ENCODE measurements around the gene RIN3.

Gene RIN3

DNA sequence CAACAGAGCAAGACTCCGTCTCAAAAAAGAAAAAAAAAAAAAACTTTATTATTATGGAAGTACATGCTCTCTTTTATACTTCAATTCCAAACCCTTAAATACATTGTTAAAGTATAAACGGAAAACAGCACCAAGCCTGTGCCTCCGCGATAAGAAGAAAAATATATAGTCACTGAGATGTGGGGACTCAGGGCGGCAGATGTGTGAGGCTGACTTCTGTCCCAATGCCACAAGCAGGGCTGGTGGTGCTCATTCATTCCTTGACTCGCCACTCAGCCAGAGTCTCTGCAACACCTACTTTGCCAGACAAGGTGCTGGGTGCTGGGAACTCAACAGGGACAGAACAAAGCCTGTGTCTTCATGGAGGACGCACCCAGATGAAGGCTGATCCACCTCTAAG, 221.0 kb downstream of the RIN3 start:
- TF ChIP-seq Cebpa-rat (IDR thresholded peaks at IDR 0.05) = no peak
- peaks cover 58 to 99% (median 66%) of the 10 kb centered on the region in 10 experiments for H3K4me1 ChIP-seq
- H3K36me3 ChIP-seq = peaks cover 16 to 100% (median 22%) of the 10 kb centered on the region in 11 experiments
- peaks cover 0 to 32% (median 24%) of the 10 kb centered on the region in 11 experiments; a peak in 19 of 22 replicates for H3K9me3 ChIP-seq (replicated peaks in 1 of 11)
- H3K27me3 ChIP-seq = no peaks in the 10 kb centered on the region
- no peak overlapping the region for H3K9ac ChIP-seq
- H4K20me1 ChIP-seq = peaks cover 0 to 100% (median 0%) of the 10 kb centered on the region in 11 experiments; a peak in 6 of 22 replicates
- H3K4me2 ChIP-seq = peak overlapping the region in 6 of 11 experiments; percentile 7 to 90 (median 31); a peak in 6 of 22 replicates
- H3K4me3 ChIP-seq = no peak overlapping the region
- H3K27ac ChIP-seq = peak overlapping the region in 1 of 11 experiments; percentile 42; a peak in 2 of 22 replicates

GRCh38 chr14:92735344-92735743, 221.8 kb downstream of the RIN3 start:
- Histone ChIP-seq H4K20me1 (peaks cover 0 to 100% (median 0%) of the 10 kb centered on the region in 11 experiments; a peak in 6 of 22 replicates), H3K4me1 (peaks cover 56 to 99% (median 64%) of the 10 kb centered on the region in 10 experiments), H3K36me3 (peaks cover 19 to 100% (median 24%) of the 10 kb centered on the region in 11 experiments), H3K9me3 (replicated peaks in 1 of 11) (peaks cover 0 to 34% (median 24%) of the 10 kb centered on the region in 11 experiments; a peak in 19 of 22 replicates), H3K27me3 (no peaks in the 10 kb centered on the region), H3K9ac (no peak overlapping the region), H3K4me3 (no peak overlapping the region), H3K27ac (peak overlapping the region in 1 of 11 experiments; percentile 5; a peak in 1 of 22 replicates), H3K4me2 (peak overlapping the region in 6 of 11 experiments; percentile 0 to 90 (median 48); a peak in 6 of 22 replicates)
- TF ChIP-seq Cebpa-rat (IDR thresholded peaks at IDR 0.05) = no peak

DNA sequence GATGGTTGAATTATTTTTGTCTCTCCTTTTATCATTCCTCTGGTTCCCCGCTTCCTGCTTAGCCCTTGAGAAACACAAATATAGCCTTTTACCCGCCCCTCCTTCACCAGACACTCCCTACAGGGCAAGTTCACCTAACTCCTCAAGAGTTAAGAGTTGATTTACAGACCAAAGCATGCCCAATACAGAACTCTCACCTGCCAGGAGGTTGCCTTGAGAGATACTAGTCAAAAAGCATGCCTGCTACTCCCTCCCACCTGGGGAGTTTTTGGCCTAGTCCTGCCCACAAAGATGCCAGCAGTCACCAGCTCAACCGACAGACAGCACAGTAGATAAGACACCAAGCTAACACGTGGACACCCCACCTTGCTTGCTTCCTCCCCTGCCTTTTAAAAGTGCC, 223.6 kb downstream of the RIN3 start:
- Histone ChIP-seq H3K4me2 (peak overlapping the region; percentile 69 to 91 (median 81)), H4K20me1 (peaks cover 0 to 100% (median 0%) of the 10 kb centered on the region in 11 experiments; a peak in 6 of 22 replicates), H3K4me3 (peak overlapping the region in 1 of 10 experiments; percentile 30; a peak in 1 of 20 replicates), H3K4me1 (peaks cover 43 to 99% (median 56%) of the 10 kb centered on the region in 10 experiments), H3K27ac (peak overlapping the region in 8 of 11 experiments; percentile 17 to 59 (median 38); a peak in 13 of 22 replicates), H3K9ac (peak overlapping the region in 9 of 11 experiments; percentile 2 to 57 (median 40); a peak in 11 of 22 replicates), H3K9me3 (replicated peaks in 1 of 11) (peaks cover 0 to 24% (median 11%) of the 10 kb centered on the region in 11 experiments; a peak in 18 of 22 replicates), H3K36me3 (peaks cover 6 to 100% (median 21%) of the 10 kb centered on the region in 11 experiments), H3K27me3 (no peaks in the 10 kb centered on the region)
- TF ChIP-seq Cebpa-rat (IDR thresholded peaks at IDR 0.05) = no peak

DNA sequence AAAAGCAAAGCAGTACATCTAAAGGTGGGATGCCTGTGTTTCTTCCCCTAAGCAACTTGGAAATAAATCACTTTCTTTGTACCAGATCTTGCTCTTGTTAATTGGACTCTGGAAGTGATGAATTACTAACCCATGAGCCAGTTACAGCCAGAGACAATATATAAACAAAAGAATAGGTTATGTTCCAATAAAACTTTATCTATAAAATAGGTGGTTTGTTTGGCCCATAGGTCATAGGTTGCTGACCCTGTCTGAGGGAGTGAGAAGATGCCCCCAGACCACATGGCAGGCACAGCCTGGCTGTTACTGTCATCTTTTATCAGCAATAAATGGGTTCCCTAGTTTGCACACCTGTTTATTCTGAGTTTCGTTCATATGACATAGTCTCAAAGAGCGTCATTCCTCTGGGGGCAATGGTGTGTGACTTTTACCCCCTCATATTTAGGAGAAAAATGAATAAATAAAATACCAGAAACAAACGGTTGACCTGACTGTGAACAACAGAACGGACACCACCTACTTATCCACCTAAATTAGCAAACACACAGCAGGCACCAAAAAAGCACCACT, 224.1 kb downstream of the RIN3 start:
- H3K9me3 ChIP-seq (replicated peaks in 1 of 11) = peaks cover 0 to 19% (median 7%) of the 10 kb centered on the region in 11 experiments; a peak in 11 of 22 replicates
- H3K4me1 ChIP-seq = peaks cover 43 to 99% (median 56%) of the 10 kb centered on the region in 10 experiments
- H3K4me3 ChIP-seq = no peak overlapping the region
- no peak for TF ChIP-seq Cebpa-rat (IDR thresholded peaks at IDR 0.05)
- peak overlapping the region; percentile 69 to 91 (median 81) for H3K4me2 ChIP-seq
- H3K27ac ChIP-seq = peak overlapping the region in 7 of 11 experiments; percentile 17 to 59 (median 41); a peak in 11 of 22 replicates
- no peaks in the 10 kb centered on the region for H3K27me3 ChIP-seq
- H3K36me3 ChIP-seq = peaks cover under 1 to 100% (median 17%) of the 10 kb centered on the region in 11 experiments; a peak in 19 of 22 replicates
- peaks cover 0 to 100% (median 0%) of the 10 kb centered on the region in 11 experiments; a peak in 6 of 22 replicates for H4K20me1 ChIP-seq
- peak overlapping the region in 8 of 11 experiments; percentile 9 to 57 (median 42); a peak in 10 of 22 replicates for H3K9ac ChIP-seq

Data from BLaER1 treated with 17β-estradiol and CSF1 and Interleukin-3, amounts not matched to agents 10 nM and 100 nM (cell line).